H9 (cell line): ENCODE data around the gene MISP. TPM values are rescaled to one million over a fixed set of nuclear protein-coding genes. Genes with fewer than 3 reads are reported as not detected.

Source experiments
- DNase-seq: peaks from one replicate; pipeline ENCODE4 v3.0.0-alpha.2; 2017
- H2AFZ ChIP-seq: one replicate; pipeline ENCODE4 v1.6.1; 2013; ENCODE audit warnings: mild to moderate bottlenecking, low read length, control low read depth, moderate library complexity
- H2AK5ac ChIP-seq: 2 replicates; pipeline ENCODE4 v1.6.1; 2013; ENCODE audit warnings: low read length, control low read depth, mixed read lengths; ENCODE audit not compliant: insufficient read length
- H2BK120ac ChIP-seq: one replicate; pipeline ENCODE4 v1.6.1; 2013; ENCODE audit warnings: low read depth, mild to moderate bottlenecking, low read length, control low read depth, inconsistent platforms; ENCODE audit not compliant: poor library complexity, severe bottlenecking
- H2BK12ac ChIP-seq: 2 replicates; pipeline ENCODE4 v1.6.1; 2013; ENCODE audit warnings: low read length, control low read depth, mixed read lengths, low read depth; ENCODE audit not compliant: insufficient read length
- H2BK15ac ChIP-seq: 2 replicates; pipeline ENCODE4 v1.6.1; 2013; ENCODE audit warnings: low read depth, low read length, control low read depth
- H2BK20ac ChIP-seq: one replicate; pipeline ENCODE4 v1.6.1; 2013; ENCODE audit warnings: low read depth, mild to moderate bottlenecking, low read length, control low read depth, inconsistent platforms; ENCODE audit not compliant: poor library complexity, severe bottlenecking
- H2BK5ac ChIP-seq: 2 replicates; pipeline ENCODE4 v1.6.1; 2013; ENCODE audit warnings: low read length, control low read depth, mixed read lengths; ENCODE audit not compliant: insufficient read length
- H3K14ac ChIP-seq: 2 replicates; pipeline ENCODE4 v1.6.1; 2013; ENCODE audit warnings: low read length, control low read depth; ENCODE audit not compliant: insufficient read depth
- H3K18ac ChIP-seq: 2 replicates; pipeline ENCODE4 v1.6.1; 2013; ENCODE audit warnings: low read depth, mild to moderate bottlenecking, mixed read lengths, low read length, control low read depth; ENCODE audit not compliant: insufficient read length
- H3K23ac ChIP-seq: 2 replicates; pipeline ENCODE4 v1.6.1; 2013; ENCODE audit warnings: low read length, control low read depth, mixed read lengths, low read depth; ENCODE audit not compliant: insufficient read length
- H3K23me2 ChIP-seq: 2 replicates; pipeline ENCODE4 v1.6.1; 2013; ENCODE audit warnings: low read depth, mild to moderate bottlenecking, mixed read lengths, low read length, control low read depth; ENCODE audit not compliant: insufficient read length, poor library complexity, severe bottlenecking
- H3K27ac ChIP-seq: 2 replicates; pipeline ENCODE4 v1.5.1; 2013; ENCODE audit warnings: low read length, control low read depth, mixed read lengths, low read depth; ENCODE audit not compliant: insufficient read length
- H3K27me3 ChIP-seq: 2 replicates; pipeline ENCODE4 v1.6.1; 2013; ENCODE audit warnings: low read length, control low read depth, inconsistent platforms; ENCODE audit not compliant: insufficient read depth
- H3K4ac ChIP-seq: 2 replicates; pipeline ENCODE4 v1.6.1; 2013; ENCODE audit warnings: low read depth, mild to moderate bottlenecking, control low read depth, inconsistent platforms, low read length, moderate library complexity
- H3K4me1 ChIP-seq: 2 replicates; pipeline ENCODE4 v1.6.1; 2013; ENCODE audit warnings: low read length, control low read depth, inconsistent platforms; ENCODE audit not compliant: insufficient read depth
- H3K4me2 ChIP-seq: 2 replicates; pipeline ENCODE4 v1.6.1; 2013; ENCODE audit warnings: low read length, control low read depth, mixed read lengths; ENCODE audit not compliant: insufficient read length, insufficient read depth
- H3K56ac ChIP-seq: 2 replicates; pipeline ENCODE4 v1.6.1; 2013; ENCODE audit warnings: low read depth, mild to moderate bottlenecking, mixed read lengths, low read length, control low read depth; ENCODE audit not compliant: insufficient read length
- H3K79me1 ChIP-seq: 2 replicates; pipeline ENCODE4 v1.6.1; 2013; ENCODE audit warnings: low read depth, mild to moderate bottlenecking, moderate library complexity, low read length, control low read depth, inconsistent platforms; ENCODE audit not compliant: insufficient read depth, poor library complexity, severe bottlenecking
- H3K79me2 ChIP-seq: 2 replicates; pipeline ENCODE4 v1.6.1; 2013; ENCODE audit warnings: low read length, control low read depth, inconsistent platforms; ENCODE audit not compliant: insufficient read depth
- H3K9ac ChIP-seq: 2 replicates; pipeline ENCODE4 v1.6.1; 2013; ENCODE audit warnings: low read length, control low read depth, mixed read lengths; ENCODE audit not compliant: insufficient read length; ENCODE audit errors: extremely low read depth
- H3K9me3 ChIP-seq: one replicate; pipeline ENCODE4 v1.6.1; 2013; ENCODE audit warnings: low read depth, low read length, inconsistent platforms; ENCODE audit not compliant: control insufficient read depth
- H3T11ph ChIP-seq: one replicate; pipeline ENCODE4 v1.6.1; 2013; ENCODE audit warnings: mild to moderate bottlenecking, low read length, control low read depth, inconsistent platforms
- H4K20me1 ChIP-seq: one replicate; pipeline ENCODE4 v1.6.1; 2013; ENCODE audit not compliant: control insufficient read depth, insufficient read length, insufficient read depth
- H4K5ac ChIP-seq: 2 replicates; pipeline ENCODE4 v1.6.1; 2013; ENCODE audit warnings: low read depth, mild to moderate bottlenecking, mixed read lengths, low read length, control low read depth; ENCODE audit not compliant: insufficient read length
- H4K8ac ChIP-seq: replicated peaks from 2 replicates; pipeline ENCODE4 v1.6.1; 2013; ENCODE audit warnings: low read length, control low read depth, mixed read lengths, low read depth; ENCODE audit not compliant: insufficient read length
- H4K91ac ChIP-seq: 2 replicates; pipeline ENCODE4 v1.6.1; 2013; ENCODE audit warnings: low read depth, mild to moderate bottlenecking, moderate library complexity, mixed read lengths, low read length, control low read depth; ENCODE audit not compliant: insufficient read length
- H3K27ac Mint-ChIP-seq, 3 experiments: 2 replicates in 2 of 3; 3 replicates in 1 of 3; pipeline ENCODE4 v1.8.0; 2020 to 2021; ENCODE audit warnings: mixed read lengths in 3 of 3, mild to moderate bottlenecking in 1 of 3, moderate library complexity in 1 of 3
- H3K27me3 Mint-ChIP-seq: 2 replicates; pipeline ENCODE4 v1.8.0; 2021; ENCODE audit warnings: low read depth, mild to moderate bottlenecking, moderate library complexity, mixed read lengths
- H3K36me3 Mint-ChIP-seq, 3 experiments: 2 replicates in 2 of 3; 3 replicates in 1 of 3; pipeline ENCODE4 v1.8.0; 2020 to 2021; ENCODE audit warnings: low read depth in 3 of 3, mixed read lengths in 3 of 3; ENCODE audit not compliant: insufficient read depth in 1 of 3
- H3K4me1 Mint-ChIP-seq, 2 experiments: 2 replicates each; pipeline ENCODE4 v1.8.0; 2020; ENCODE audit warnings: mixed read lengths in 2 of 2
- H3K4me3 Mint-ChIP-seq, 2 experiments: 2 replicates in 1 of 2; 3 replicates in 1 of 2; pipeline ENCODE4 v1.8.0; 2020 to 2021; ENCODE audit warnings: mild to moderate bottlenecking in 2 of 2, mixed read lengths in 2 of 2, moderate library complexity in 1 of 2
- H3K9me3 Mint-ChIP-seq, 2 experiments: 2 replicates in 1 of 2; 3 replicates in 1 of 2; pipeline ENCODE4 v1.8.0; 2020; ENCODE audit warnings: mild to moderate bottlenecking in 2 of 2, mixed read lengths in 2 of 2, moderate library complexity in 1 of 2
- WGBS: extraction: QIAGEN DNeasy Blood & Tissue Kit; methylation state at CpG from one replicate; pipeline ENCODE4 v1.1.7; 2013; ENCODE audit warnings: missing lambda C conversion rate, low lambda C conversion rate, mixed read lengths; ENCODE audit not compliant: insufficient read length; ENCODE audit errors: extremely low coverage; 5-methylcytosine and 5-hydroxymethylcytosine counted together
- total RNA-seq: library from RNA; stranded (reverse); gene quantifications from 2 replicates; pipeline ENCODE4 v1.2.1, GENCODE V29; 2021
- TF ChIP-seq, protein P1 (sequence below): fragments of 200-600 bp; sonication (generic); conservative IDR thresholded peaks from 3 replicates; pipeline ENCODE4 v1.8.0; 2021; ENCODE audit warnings: antibody characterized with exemption, mild to moderate bottlenecking

Gene MISP
- total RNA-seq, 1 experiment from 2014 or later, result 0.44 TPM

DNA sequence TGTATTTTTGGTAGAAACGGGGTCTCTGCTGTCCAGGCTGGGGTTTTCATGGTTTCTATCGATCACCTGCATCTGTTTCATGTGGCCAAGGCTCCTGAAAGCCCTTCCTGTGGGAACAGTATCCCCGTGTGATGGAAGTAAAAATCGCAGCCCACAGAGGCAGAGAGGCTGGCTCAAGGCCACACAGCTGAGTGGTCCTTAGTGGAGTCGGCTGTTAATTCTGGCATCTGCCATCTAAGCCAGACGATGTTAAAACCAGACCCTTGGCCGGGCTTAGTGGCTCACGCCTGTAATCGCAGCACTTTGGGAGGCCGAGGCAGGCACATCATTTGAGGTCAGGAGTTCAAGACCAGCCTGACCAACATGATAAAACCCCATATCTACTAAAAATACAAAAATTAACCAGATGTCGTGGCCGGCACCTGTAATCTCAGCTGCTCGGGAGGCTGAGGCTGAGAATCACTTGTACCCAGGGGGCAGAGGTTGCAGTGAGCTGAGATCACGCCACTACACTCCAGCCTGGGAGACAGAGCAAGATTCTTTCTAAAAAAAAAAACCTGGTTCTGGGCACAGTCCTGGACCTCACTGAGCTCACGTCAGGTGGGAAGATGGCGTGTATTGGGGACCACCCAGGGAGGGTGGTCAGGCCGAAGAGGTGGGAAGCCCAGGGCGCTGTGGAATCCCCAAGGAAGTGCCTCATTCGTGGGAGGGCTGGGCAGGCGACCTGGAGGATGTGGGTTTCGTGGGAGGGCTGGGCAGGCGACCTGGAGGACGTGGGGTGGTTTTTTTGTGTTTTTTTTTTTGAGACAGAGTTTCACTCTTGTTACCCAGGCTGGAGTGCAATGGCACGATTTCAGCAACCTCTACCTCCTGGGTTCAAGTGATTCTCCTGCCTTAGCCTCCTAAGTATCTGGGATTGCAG is 18.5 kb upstream of the MISP start:
- Histone ChIP-seq H2AFZ (no peak overlapping the region), H2BK15ac (no peak overlapping the region), H2BK20ac (no peak overlapping the region), H3K23me2 (no peaks in the 10 kb centered on the region), H3K23ac (no peak overlapping the region), H3T11ph (no peak overlapping the region), H3K79me1 (no peaks in the 10 kb centered on the region), H3K4me1 (no peaks in the 10 kb centered on the region), H3K14ac (no peak overlapping the region), H4K20me1 (no peaks in the 10 kb centered on the region), H3K56ac (no peak overlapping the region), H3K27me3 (no peaks in the 10 kb centered on the region), H2AK5ac (no peak overlapping the region), H4K8ac (no peak overlapping the region), H4K91ac (no peak overlapping the region), H3K18ac (no peak overlapping the region), H3K9ac (no peak overlapping the region), H3K79me2 (no peaks in the 10 kb centered on the region), H4K5ac (no peak overlapping the region), H2BK5ac (no peak overlapping the region), H3K9me3 (no peaks in the 10 kb centered on the region), H2BK120ac (no peak overlapping the region), H3K4ac (no peak overlapping the region), H3K4me2 (no peak overlapping the region), H3K27ac (no peak overlapping the region), H2BK12ac (no peak overlapping the region)
- H3K4me3 Mint-ChIP-seq, result no peak overlapping the region; a peak in 1 of 5 replicates
- no peak for DNase-seq
- no peaks in the 10 kb centered on the region for H3K9me3 Mint-ChIP-seq
- WGBS, result no CpG with 5 or more reads among the region's 24 CpGs
- peaks cover 0 to 4% of the 10 kb centered on the region in 2 experiments; a peak in 2 of 4 replicates for H3K4me1 Mint-ChIP-seq
- no peak overlapping the region for H3K27ac Mint-ChIP-seq
- TF ChIP-seq, protein P1, sequence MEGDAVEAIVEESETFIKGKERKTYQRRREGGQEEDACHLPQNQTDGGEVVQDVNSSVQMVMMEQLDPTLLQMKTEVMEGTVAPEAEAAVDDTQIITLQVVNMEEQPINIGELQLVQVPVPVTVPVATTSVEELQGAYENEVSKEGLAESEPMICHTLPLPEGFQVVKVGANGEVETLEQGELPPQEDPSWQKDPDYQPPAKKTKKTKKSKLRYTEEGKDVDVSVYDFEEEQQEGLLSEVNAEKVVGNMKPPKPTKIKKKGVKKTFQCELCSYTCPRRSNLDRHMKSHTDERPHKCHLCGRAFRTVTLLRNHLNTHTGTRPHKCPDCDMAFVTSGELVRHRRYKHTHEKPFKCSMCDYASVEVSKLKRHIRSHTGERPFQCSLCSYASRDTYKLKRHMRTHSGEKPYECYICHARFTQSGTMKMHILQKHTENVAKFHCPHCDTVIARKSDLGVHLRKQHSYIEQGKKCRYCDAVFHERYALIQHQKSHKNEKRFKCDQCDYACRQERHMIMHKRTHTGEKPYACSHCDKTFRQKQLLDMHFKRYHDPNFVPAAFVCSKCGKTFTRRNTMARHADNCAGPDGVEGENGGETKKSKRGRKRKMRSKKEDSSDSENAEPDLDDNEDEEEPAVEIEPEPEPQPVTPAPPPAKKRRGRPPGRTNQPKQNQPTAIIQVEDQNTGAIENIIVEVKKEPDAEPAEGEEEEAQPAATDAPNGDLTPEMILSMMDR, result no peak
- no peaks in the 10 kb centered on the region; the same call in 1 of the 2 replicates for H3K27me3 Mint-ChIP-seq
- peaks cover 0 to 4% (median under 1%) of the 10 kb centered on the region in 3 experiments; a peak in 5 of 7 replicates for H3K36me3 Mint-ChIP-seq
